NCI-H748 treated with DMSO at 0.1 percent for 48 hours (cell line): ENCODE measurements around the gene GRN.
A peak's percentile ranks its signal among the peaks of the same experiment; 100 is the strongest.
"Not testable (repeated sequence)": the region's sequence is repeated elsewhere in the genome, so short reads cannot be mapped to it uniquely, and the experiment has no call there.

Source experiments
- DNase-seq: peaks from one replicate; lab custom pipeline; 2025; lab: John Stamatoyannopoulos, UW

Gene GRN

GRCh38 chr17:44321246-44322120 is 23.6 kb upstream of the GRN start:
- DNase-seq, result no peak

GRCh38 chr17:44322236-44322895 is 22.7 kb upstream of the GRN start:
- no peak for DNase-seq

- no peak for DNase-seq
These were observed 21.6 kb upstream of the GRN start for GRCh38 chr17:44323359-44324091.

- DNase-seq, result no peak
These were observed 21.0 kb upstream of the GRN start for GRCh38 chr17:44324092-44324570.

GRCh38 chr17:44324571-44325275 is 20.4 kb upstream of the GRN start, which contains the start of gene SLC25A39:
Gene SLC25A39, minus strand, starts transcription at chr17:44324823. Its CDS starts 1,261 bp downstream, at chr17:44323562.
- DNase-seq, result peak; percentile 73

GRCh38 chr17:44326861-44327444 is 18.1 kb upstream of the GRN start:
- peak; percentile 88 for DNase-seq

- no peak for DNase-seq
These were observed 17.2 kb upstream of the GRN start for GRCh38 chr17:44327715-44328449.

GRCh38 chr17:44329516-44329915 is 15.6 kb upstream of the GRN start:
- not testable (repeated sequence) for DNase-seq

- DNase-seq, result not testable (repeated sequence)
These were observed 14.8 kb upstream of the GRN start for GRCh38 chr17:44330263-44330662.

GRCh38 chr17:44331249-44331760 is 13.8 kb upstream of the GRN start:
- peak; percentile 77 for DNase-seq

GRCh38 chr17:44333371-44333770 is 11.7 kb upstream of the GRN start:
- no peak for DNase-seq

GRCh38 chr17:44334315-44334714 is 10.8 kb upstream of the GRN start:
- DNase-seq, result no peak

- DNase-seq, result no peak
These were observed 10.4 kb upstream of the GRN start for GRCh38 chr17:44334727-44335126.

GRCh38 chr17:44335564-44335963 is 9.5 kb upstream of the GRN start:
- DNase-seq, result no peak

- no peak for DNase-seq
These were observed 9.1 kb upstream of the GRN start for GRCh38 chr17:44335968-44336367.

GRCh38 chr17:44338702-44339101 is 6.4 kb upstream of the GRN start:
- no peak for DNase-seq

- not testable (repeated sequence) for DNase-seq
These were observed 4.5 kb upstream of the GRN start for GRCh38 chr17:44340553-44340952.

- DNase-seq, result no peak
These were observed 1.4 kb upstream of the GRN start for GRCh38 chr17:44343510-44344209.

- DNase-seq, result peak; percentile 67
These were observed 438 bp downstream of the GRN start for GRCh38 chr17:44345454-44346026.
